22Rv1 (cell line): ENCODE results near the gene SKIC8.

Experiments used
- H3K27ac ChIP-seq: fragments of 450-650 bp; 2 replicates; pipeline ENCODE4 v1.5.1; 2017
- CTCF ChIP-seq: fragments of 450-650 bp; IDR thresholded peaks from 2 replicates; pipeline ENCODE4 v1.5.1; 2017; ENCODE audit warnings: mild to moderate bottlenecking
- ZFX ChIP-seq: fragments of 450-650 bp; IDR thresholded peaks from 2 replicates; pipeline ENCODE4 v1.6.1; 2017; ENCODE audit warnings: antibody characterized with exemption, borderline replicate concordance

Gene SKIC8

GRCh38 chr15:78266806-78267205 is 32.6 kb downstream of the SKIC8 start:
- peak overlapping the region; percentile 58 for H3K27ac ChIP-seq
- TF ChIP-seq CTCF (no peak), ZFX (no peak)

- TF ChIP-seq CTCF (no peak), ZFX (no peak)
- peak overlapping the region; percentile 58 for H3K27ac ChIP-seq
Observed at GRCh38 chr15:78266229-78266628, 33.2 kb downstream of the SKIC8 start.

- TF ChIP-seq ZFX (no peak), CTCF (no peak)
- H3K27ac ChIP-seq: peak overlapping the region; percentile 58
Observed at GRCh38 chr15:78265752-78266224, 33.6 kb downstream of the SKIC8 start.

- H3K27ac ChIP-seq: peak overlapping the region; percentile 58
- no peak for TF ChIP-seq ZFX
- TF ChIP-seq CTCF: peak; percentile 8; the same call in 1 of the 2 replicates
Observed at GRCh38 chr15:78265137-78265460, 34.3 kb downstream of the SKIC8 start.

- peak; percentile 48 for TF ChIP-seq CTCF
- TF ChIP-seq ZFX: no peak
- H3K27ac ChIP-seq: peak within 1 kb of the TSS; percentile 58
Observed at GRCh38 chr15:78264304-78265136, 34.9 kb downstream of the SKIC8 start, which contains the start of gene DNAJA4. DNAJA4 (plus strand) TSS chr15:78264562; CDS start chr15:78264764, 202 bp downstream.

- no peak for TF ChIP-seq CTCF
- no peak for TF ChIP-seq ZFX
- peak overlapping the region; percentile 58 for H3K27ac ChIP-seq
Observed at GRCh38 chr15:78263907-78264303, 35.5 kb downstream of the SKIC8 start.

- TF ChIP-seq CTCF (no peak), ZFX (no peak)
- no peak overlapping the region for H3K27ac ChIP-seq
Observed at GRCh38 chr15:78263351-78263781, 36.0 kb downstream of the SKIC8 start.
